Measurements from ENCODE around the gene EFCAB3. TPM values are rescaled to one million over a fixed set of nuclear protein-coding genes. Genes with fewer than 3 reads are reported as not detected.
"Not testable (repeated sequence)": the region's sequence is repeated elsewhere in the genome, so short reads cannot be mapped to it uniquely, and the experiment has no call there.

The EFCAB3 gene
- total RNA-seq, 1 experiment from 2014 or later: not detected

- H3K4me3 ChIP-seq: peak within 1 kb of the TSS; percentile 73
- H4K20me1 ChIP-seq (ENCODE audit: insufficient read depth); CTCF ChIA-PET; H3K9me3 ChIP-seq (ENCODE audit: insufficient read depth, low read depth); H3K27me3 ChIP-seq (ENCODE audit: insufficient read depth, low read depth); H3F3A ChIP-seq (ENCODE audit: insufficient read depth, low read depth); H3K36me3 ChIP-seq (ENCODE audit: low read depth); BruUV-seq (replicated peaks); H3K9me2 ChIP-seq (ENCODE audit: insufficient read depth); intact Hi-C loops (cut with micrococcal nuclease; ENCODE audit: unreplicated experiment): not testable (repeated sequence)
- TF ChIP-seq CTCF (conservative IDR thresholded peaks at IDR 0.05): peak; percentile 33; the same call in 1 of the 2 replicates
- H3K27ac ChIP-seq: peak within 1 kb of the TSS; percentile 56
- peak within 1 kb of the TSS; percentile 96 for H2AFZ ChIP-seq
- peak; percentile 89 to 90 for DNase-seq
- POLR2A ChIA-PET (ENCODE audit: unreplicated experiment): interaction anchor here (0.7 kb wide), 1 partner anchor 185 kb away, joined by 4 read pairs; no protein-coding TSS in a partner anchor
- H3K79me2 ChIP-seq (ENCODE audit: low read depth): peaks cover 26% of the 10 kb centered on the region
- H3K4me2 ChIP-seq: peak within 1 kb of the TSS; percentile 93
- peaks cover 12% of the 10 kb centered on the region for H3K4me1 ChIP-seq (replicated peaks; ENCODE audit: insufficient read depth)
These were observed 43.5 kb downstream of the EFCAB3 start, which contains the start of gene METTL2A for GRCh38 chr17:62423647-62424461. Gene METTL2A (plus strand): TSS chr17:62423897. CDS start chr17:62423903, 6 bp downstream.

GRCh38 chr17:62426214-62426613 lies 45.9 kb downstream of the EFCAB3 start:
- H3K9me2 ChIP-seq (ENCODE audit: insufficient read depth); H3K27ac ChIP-seq; H4K20me1 ChIP-seq (ENCODE audit: insufficient read depth); H3K4me2 ChIP-seq; DNase-seq; H2AFZ ChIP-seq; H3K9me3 ChIP-seq (ENCODE audit: insufficient read depth, low read depth); intact Hi-C loops (cut with micrococcal nuclease; ENCODE audit: unreplicated experiment); CTCF ChIA-PET; POLR2A ChIA-PET (ENCODE audit: unreplicated experiment); BruUV-seq (replicated peaks); H3K27me3 ChIP-seq (ENCODE audit: insufficient read depth, low read depth); H3K4me3 ChIP-seq; H3K36me3 ChIP-seq (ENCODE audit: low read depth); H3F3A ChIP-seq (ENCODE audit: insufficient read depth, low read depth): not testable (repeated sequence)
- Histone ChIP-seq H3K4me1 (replicated peaks; ENCODE audit: insufficient read depth) (peaks cover 12% of the 10 kb centered on the region), H3K79me2 (ENCODE audit: low read depth) (peaks cover 26% of the 10 kb centered on the region)

GRCh38 chr17:62435251-62435650 lies 54.9 kb downstream of the EFCAB3 start:
- H3K4me2 ChIP-seq; POLR2A ChIA-PET (ENCODE audit: unreplicated experiment); H4K20me1 ChIP-seq (ENCODE audit: insufficient read depth); CTCF ChIA-PET; H3K27ac ChIP-seq; H3F3A ChIP-seq (ENCODE audit: insufficient read depth, low read depth); DNase-seq; H3K79me2 ChIP-seq (ENCODE audit: low read depth); H3K4me1 ChIP-seq (replicated peaks; ENCODE audit: insufficient read depth); H3K27me3 ChIP-seq (ENCODE audit: insufficient read depth, low read depth); H3K9me3 ChIP-seq (ENCODE audit: insufficient read depth, low read depth); H3K36me3 ChIP-seq (ENCODE audit: low read depth); intact Hi-C loops (cut with micrococcal nuclease; ENCODE audit: unreplicated experiment); H3K9me2 ChIP-seq (ENCODE audit: insufficient read depth); H2AFZ ChIP-seq; BruUV-seq (replicated peaks); H3K4me3 ChIP-seq: not testable (repeated sequence)

GRCh38 chr17:62441181-62441580 lies 60.8 kb downstream of the EFCAB3 start:
- intact Hi-C loops (cut with micrococcal nuclease; ENCODE audit: unreplicated experiment); H3K27ac ChIP-seq; H3K79me2 ChIP-seq (ENCODE audit: low read depth); H3K9me3 ChIP-seq (ENCODE audit: insufficient read depth, low read depth); POLR2A ChIA-PET (ENCODE audit: unreplicated experiment); H3F3A ChIP-seq (ENCODE audit: insufficient read depth, low read depth); H3K4me1 ChIP-seq (replicated peaks; ENCODE audit: insufficient read depth); H3K36me3 ChIP-seq (ENCODE audit: low read depth); BruUV-seq (replicated peaks); H4K20me1 ChIP-seq (ENCODE audit: insufficient read depth); DNase-seq; CTCF ChIA-PET; H3K27me3 ChIP-seq (ENCODE audit: insufficient read depth, low read depth); H3K4me3 ChIP-seq; H3K4me2 ChIP-seq; H3K9me2 ChIP-seq (ENCODE audit: insufficient read depth); H2AFZ ChIP-seq: not testable (repeated sequence)
